ENCODE results near the gene TXNDC2. TPM values are rescaled to one million over a fixed set of nuclear protein-coding genes. Genes with fewer than 3 reads are reported as not detected.

TXNDC2 gene
- total and polyA plus RNA-seq, 9 of the 15 experiments (the other 6 are each of a cell fraction or from before 2014, with no cell fraction given) = 1.2 to 4.9 (median 2.3) TPM

DNA sequence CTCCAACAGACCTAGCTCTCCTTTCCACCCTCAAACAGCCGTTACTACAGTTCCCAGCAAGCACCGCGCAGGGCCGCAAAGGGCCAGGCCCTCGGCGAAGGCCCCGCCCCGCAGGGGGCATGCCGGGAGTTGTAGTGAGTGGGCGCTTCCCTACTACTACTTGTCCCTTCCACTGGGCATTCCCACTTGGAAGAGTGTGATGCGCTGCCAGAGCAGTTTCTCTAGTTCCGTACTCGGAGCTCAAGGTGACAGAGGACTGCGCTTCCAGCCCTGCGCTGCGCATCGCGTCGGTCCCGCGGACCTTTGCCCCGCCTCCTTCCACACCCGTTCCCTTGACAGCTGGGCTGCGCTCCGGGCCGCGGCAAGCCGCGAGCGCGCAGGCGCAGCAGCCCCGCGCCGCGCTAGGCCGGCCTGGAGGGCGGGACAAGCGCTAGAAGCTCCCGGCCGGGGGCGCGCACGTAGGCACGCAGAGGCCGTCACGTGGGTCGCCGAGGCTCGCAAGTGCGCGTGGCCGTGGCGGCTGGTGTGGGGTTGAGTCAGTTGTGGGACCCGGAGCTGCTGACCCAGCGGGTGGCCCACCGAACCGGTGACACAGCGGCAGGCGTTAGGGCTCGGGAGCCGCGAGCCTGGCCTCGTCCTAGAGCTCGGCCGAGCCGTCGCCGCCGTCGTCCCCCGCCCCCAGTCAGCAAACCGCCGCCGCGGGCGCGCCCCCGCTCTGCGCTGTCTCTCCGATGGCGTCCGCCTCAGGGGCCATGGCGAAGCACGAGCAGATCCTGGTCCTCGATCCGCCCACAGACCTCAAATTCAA is 28.0 kb downstream of the TXNDC2 start, which contains the start of gene VAPA:
VAPA (plus strand) TSS at position 491 of the 808 bp plus-strand sequence; CDS start at position 732, 241 bp downstream.
- ChIA-PET POLR2A (interaction anchor here (0.6 to 3.7 kb wide), 31 partner anchors 9 to 1881 kb away, joined by 3 to 72 read pairs (median 6); partner anchors contain the start of gene TXNDC2), CTCF (ENCODE audit: low intra/inter-chr PET ratio) (no interaction called here)
- DNase-seq (ENCODE audit: extremely low read depth in 1 of 4, low spot score in 3 of 4) (peak; percentile 96 to 99 (median 98)), FAIRE-seq (peak; percentile 91), ATAC-seq (peak; percentile 81)
- peak within 1 kb of the TSS; percentile 85 for H3K4me3 ChIP-seq
- H3K79me2 ChIP-seq (ENCODE audit: control insufficient read depth, insufficient read depth, low read length) = peaks cover 52% of the 10 kb centered on the region
- H3K27me3 ChIP-seq (ENCODE audit: control insufficient read depth in 2 of 2, insufficient read depth in 2 of 2, low read length in 2 of 2) = no peaks in the 10 kb centered on the region
- under 1% methylated on average over 73 of the region's 87 CpGs for WGBS (ENCODE audit: insufficient coverage, low coverage, missing lambda C conversion rate)
- peak within 1 kb of the TSS; percentile 99 for H2AFZ ChIP-seq (ENCODE audit: low read depth, low read length)
- H4K20me1 ChIP-seq (replicated peaks; ENCODE audit: control insufficient read depth, insufficient read depth, low read length) = peaks cover 31% of the 10 kb centered on the region
- H3K27ac ChIP-seq (ENCODE audit: extremely low read depth, low read depth, low read length) = peak within 1 kb of the TSS; percentile 97
- H3K4me2 ChIP-seq (ENCODE audit: insufficient read depth, low read length) = peak within 1 kb of the TSS; percentile 97
- intact Hi-C loops (cut with micrococcal nuclease) (loop anchor here (2.0 to 10.0 kb wide), 2 partner anchors 39 to 229 kb away; no protein-coding TSS in a partner anchor), in situ Hi-C loops (cut with MboI) (loop anchor here (10.0 kb wide), 1 partner anchor 899 kb away; no protein-coding TSS in a partner anchor)
- peaks cover under 1% of the 10 kb centered on the region for H3K9me1 ChIP-seq (ENCODE audit: control insufficient read depth, insufficient read depth, low read length)
- BruUV-seq (replicated peaks) = no TSS peak
- H3K36me3 ChIP-seq (ENCODE audit: control insufficient read depth, insufficient read depth, low read length) = peaks cover 26% of the 10 kb centered on the region
- peaks cover 7 to 9% of the 10 kb centered on the region in 2 experiments for H3K4me1 ChIP-seq (replicated peaks in 1 of 2; ENCODE audit: control insufficient read depth in 2 of 2, insufficient read depth in 2 of 2, low read length in 2 of 2)
- H3K9ac ChIP-seq (ENCODE audit: insufficient read depth in 1 of 2, low read depth in 2 of 2, low read length in 2 of 2) = peak within 1 kb of the TSS; percentile 93 to 95
- H3K9me3 ChIP-seq (replicated peaks; ENCODE audit: control insufficient read depth, insufficient read depth, low read depth, low read length) = peaks cover 6% of the 10 kb centered on the region
- TF ChIP-seq, protein P1, sequence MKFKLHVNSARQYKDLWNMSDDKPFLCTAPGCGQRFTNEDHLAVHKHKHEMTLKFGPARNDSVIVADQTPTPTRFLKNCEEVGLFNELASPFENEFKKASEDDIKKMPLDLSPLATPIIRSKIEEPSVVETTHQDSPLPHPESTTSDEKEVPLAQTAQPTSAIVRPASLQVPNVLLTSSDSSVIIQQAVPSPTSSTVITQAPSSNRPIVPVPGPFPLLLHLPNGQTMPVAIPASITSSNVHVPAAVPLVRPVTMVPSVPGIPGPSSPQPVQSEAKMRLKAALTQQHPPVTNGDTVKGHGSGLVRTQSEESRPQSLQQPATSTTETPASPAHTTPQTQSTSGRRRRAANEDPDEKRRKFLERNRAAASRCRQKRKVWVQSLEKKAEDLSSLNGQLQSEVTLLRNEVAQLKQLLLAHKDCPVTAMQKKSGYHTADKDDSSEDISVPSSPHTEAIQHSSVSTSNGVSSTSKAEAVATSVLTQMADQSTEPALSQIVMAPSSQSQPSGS (CRISPR knock-in tag; IDR thresholded peaks at IDR 0.05) = no peak
- TF ChIP-seq, protein P2, sequence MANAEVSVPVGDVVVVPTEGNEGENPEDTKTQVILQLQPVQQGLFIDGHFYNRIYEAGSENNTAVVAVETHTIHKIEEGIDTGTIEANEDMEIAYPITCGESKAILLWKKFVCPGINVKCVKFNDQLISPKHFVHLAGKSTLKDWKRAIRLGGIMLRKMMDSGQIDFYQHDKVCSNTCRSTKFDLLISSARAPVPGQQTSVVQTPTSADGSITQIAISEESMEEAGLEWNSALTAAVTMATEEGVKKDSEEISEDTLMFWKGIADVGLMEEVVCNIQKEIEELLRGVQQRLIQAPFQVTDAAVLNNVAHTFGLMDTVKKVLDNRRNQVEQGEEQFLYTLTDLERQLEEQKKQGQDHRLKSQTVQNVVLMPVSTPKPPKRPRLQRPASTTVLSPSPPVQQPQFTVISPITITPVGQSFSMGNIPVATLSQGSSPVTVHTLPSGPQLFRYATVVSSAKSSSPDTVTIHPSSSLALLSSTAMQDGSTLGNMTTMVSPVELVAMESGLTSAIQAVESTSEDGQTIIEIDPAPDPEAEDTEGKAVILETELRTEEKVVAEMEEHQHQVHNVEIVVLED (CRISPR knock-in tag; IDR thresholded peaks at IDR 0.05) = peak; percentile 97
- TF ChIP-seq PHF21A (IDR thresholded peaks at IDR 0.05; ENCODE audit: borderline replicate concordance, low read depth) (no peak), ZNF57 (CRISPR knock-in tag; IDR thresholded peaks at IDR 0.05) (peak; percentile 78; the same call in 1 of the 2 replicates), GATAD2B (IDR thresholded peaks at IDR 0.05; ENCODE audit: borderline replicate concordance) (no peak), PBX2 (CRISPR knock-in tag; IDR thresholded peaks at IDR 0.05; ENCODE audit: low read depth) (no peak), PBX2 (tag; conservative IDR thresholded peaks at IDR 0.05; ENCODE audit: low read depth) (no peak), SNRNP70 (optimal IDR thresholded peaks at IDR 0.05; ENCODE audit: low read depth, low read length) (no peak), KLF1 (tag; IDR thresholded peaks at IDR 0.05) (peak; percentile 49; the same call in 1 of the 2 replicates), ZNF766 (CRISPR knock-in tag; conservative IDR thresholded peaks at IDR 0.05) (no peak), CREB1 (IDR thresholded peaks at IDR 0.05) (peak; percentile 36), CREB1 (CRISPR knock-in tag; IDR thresholded peaks at IDR 0.05) (no peak; the same call in 1 of the 2 replicates), ZNF121 (CRISPR knock-in tag; conservative IDR thresholded peaks at IDR 0.05) (no peak)
- TF ChIP-seq, protein P3, sequence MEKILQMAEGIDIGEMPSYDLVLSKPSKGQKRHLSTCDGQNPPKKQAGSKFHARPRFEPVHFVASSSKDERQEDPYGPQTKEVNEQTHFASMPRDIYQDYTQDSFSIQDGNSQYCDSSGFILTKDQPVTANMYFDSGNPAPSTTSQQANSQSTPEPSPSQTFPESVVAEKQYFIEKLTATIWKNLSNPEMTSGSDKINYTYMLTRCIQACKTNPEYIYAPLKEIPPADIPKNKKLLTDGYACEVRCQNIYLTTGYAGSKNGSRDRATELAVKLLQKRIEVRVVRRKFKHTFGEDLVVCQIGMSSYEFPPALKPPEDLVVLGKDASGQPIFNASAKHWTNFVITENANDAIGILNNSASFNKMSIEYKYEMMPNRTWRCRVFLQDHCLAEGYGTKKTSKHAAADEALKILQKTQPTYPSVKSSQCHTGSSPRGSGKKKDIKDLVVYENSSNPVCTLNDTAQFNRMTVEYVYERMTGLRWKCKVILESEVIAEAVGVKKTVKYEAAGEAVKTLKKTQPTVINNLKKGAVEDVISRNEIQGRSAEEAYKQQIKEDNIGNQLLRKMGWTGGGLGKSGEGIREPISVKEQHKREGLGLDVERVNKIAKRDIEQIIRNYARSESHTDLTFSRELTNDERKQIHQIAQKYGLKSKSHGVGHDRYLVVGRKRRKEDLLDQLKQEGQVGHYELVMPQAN (IDR thresholded peaks at IDR 0.05; ENCODE audit: borderline replicate concordance) = 0 out of 2 replicates have a peak, but pooled peaks have one; percentile 2

All from K562 (cell line).